ENCODE measurements around the gene PRR15. TPM values are rescaled to one million over a fixed set of nuclear protein-coding genes. Genes with fewer than 3 reads are reported as not detected.
"Not testable (repeated sequence)": the region's sequence is repeated elsewhere in the genome, so short reads cannot be mapped to it uniquely, and the experiment has no call there.

Gene PRR15
- total and polyA plus RNA-seq, 8 donors, result 6.1 to 53.6 (median 10.3) TPM

DNA sequence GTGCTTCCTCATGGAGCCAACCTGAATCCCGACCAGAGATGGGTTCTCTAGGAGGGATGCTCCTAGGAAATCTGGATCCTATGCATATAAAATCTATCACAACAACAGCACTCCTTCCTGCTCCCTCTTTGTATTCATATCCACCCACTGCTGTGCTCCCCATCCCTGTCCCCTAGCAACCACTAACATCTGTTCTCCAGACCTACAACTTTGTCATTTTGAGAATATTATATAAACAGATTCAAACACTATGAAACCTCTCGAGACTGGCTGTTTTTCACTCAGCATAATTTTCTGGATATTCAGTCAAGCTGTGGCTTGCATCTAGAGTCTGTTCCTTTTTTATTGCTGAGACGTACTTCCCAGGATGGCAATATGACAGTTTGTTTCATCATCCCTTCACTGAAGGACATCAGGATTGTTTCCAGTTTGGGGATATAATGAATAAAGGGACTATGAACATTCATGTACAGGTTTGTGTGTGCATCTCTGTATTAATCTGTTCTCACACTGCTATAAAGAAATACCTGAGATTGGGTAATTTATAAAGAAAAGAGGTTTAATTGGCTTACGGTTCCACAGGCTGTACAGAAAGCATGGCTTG, 36.0 kb upstream of the PRR15 start:
- Histone ChIP-seq H3K27me3 (no peaks in the 10 kb centered on the region), H3K36me3 (no peaks in the 10 kb centered on the region), H3K9me3 (peaks cover 0 to 5% (median 0%) of the 10 kb centered on the region in 4 donors), H3K4me1 (no peaks in the 10 kb centered on the region), H3K27ac (no peak overlapping the region), H3K4me3 (no peak overlapping the region)
- no peak for DNase-seq
- 88 to 94% (median 91%) methylated on average over 4 of the region's 4 CpGs for WGBS, 5 donors
- TF ChIP-seq POLR2AphosphoS5 (IDR thresholded peaks at IDR 0.05) (no peak), EP300 (IDR thresholded peaks at IDR 0.05) (no peak), POLR2A (IDR thresholded peaks at IDR 0.05) (no peak)
- TF ChIP-seq, protein P1, sequence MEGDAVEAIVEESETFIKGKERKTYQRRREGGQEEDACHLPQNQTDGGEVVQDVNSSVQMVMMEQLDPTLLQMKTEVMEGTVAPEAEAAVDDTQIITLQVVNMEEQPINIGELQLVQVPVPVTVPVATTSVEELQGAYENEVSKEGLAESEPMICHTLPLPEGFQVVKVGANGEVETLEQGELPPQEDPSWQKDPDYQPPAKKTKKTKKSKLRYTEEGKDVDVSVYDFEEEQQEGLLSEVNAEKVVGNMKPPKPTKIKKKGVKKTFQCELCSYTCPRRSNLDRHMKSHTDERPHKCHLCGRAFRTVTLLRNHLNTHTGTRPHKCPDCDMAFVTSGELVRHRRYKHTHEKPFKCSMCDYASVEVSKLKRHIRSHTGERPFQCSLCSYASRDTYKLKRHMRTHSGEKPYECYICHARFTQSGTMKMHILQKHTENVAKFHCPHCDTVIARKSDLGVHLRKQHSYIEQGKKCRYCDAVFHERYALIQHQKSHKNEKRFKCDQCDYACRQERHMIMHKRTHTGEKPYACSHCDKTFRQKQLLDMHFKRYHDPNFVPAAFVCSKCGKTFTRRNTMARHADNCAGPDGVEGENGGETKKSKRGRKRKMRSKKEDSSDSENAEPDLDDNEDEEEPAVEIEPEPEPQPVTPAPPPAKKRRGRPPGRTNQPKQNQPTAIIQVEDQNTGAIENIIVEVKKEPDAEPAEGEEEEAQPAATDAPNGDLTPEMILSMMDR (IDR thresholded peaks at IDR 0.05), result no peak
- intact Hi-C loops (cut with DNase I; ENCODE audit: low total_unique reads), result no loop called here

- H3K36me3 ChIP-seq; intact Hi-C loops (cut with DNase I; ENCODE audit: low total_unique reads); H3K27ac ChIP-seq; H3K4me3 ChIP-seq; H3K9me3 ChIP-seq; H3K4me1 ChIP-seq; H3K27me3 ChIP-seq: not testable (repeated sequence)
- DNase-seq, result peak in 1 of 2 donors; percentile 58
- 56 to 82% (median 67%) methylated on average over 2 to 7 of the region's 7 CpGs for WGBS, 5 donors
Measured at GRCh38 chr7:29528526-29528925, 35.1 kb upstream of the PRR15 start.

DNA sequence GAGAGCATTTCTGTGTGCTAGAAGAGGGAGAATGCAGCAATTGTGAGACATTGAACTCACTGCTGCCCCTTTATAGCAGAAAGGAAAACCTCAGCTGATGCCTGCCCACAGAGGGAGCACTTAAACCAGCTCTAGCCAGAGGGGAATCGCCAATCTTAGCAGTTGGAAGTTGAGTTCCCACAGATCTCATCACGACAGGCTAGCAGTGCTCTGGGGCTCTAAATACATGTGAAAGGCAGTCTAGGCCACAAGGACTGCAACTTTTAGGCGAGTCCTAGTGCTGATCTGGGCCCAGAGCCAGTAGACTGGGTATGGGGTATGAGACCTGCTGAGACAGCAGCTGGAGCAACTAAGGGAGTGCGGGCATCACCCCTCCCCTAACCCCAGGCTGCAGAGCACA, 25.2 kb upstream of the PRR15 start:
- DNase-seq, result no peak
- no peaks in the 10 kb centered on the region for H3K9me3 ChIP-seq
- H3K27me3 ChIP-seq, result no peaks in the 10 kb centered on the region
- H3K27ac ChIP-seq, result no peak overlapping the region
- 76 to 86% (median 80%) methylated on average over 4 of the region's 4 CpGs for WGBS, 5 donors
- no peaks in the 10 kb centered on the region for H3K4me1 ChIP-seq
- H3K4me3 ChIP-seq, result no peak overlapping the region
- TF ChIP-seq POLR2AphosphoS5 (IDR thresholded peaks at IDR 0.05), result no peak
- no peak for TF ChIP-seq POLR2A (IDR thresholded peaks at IDR 0.05)
- TF ChIP-seq, protein P1 (IDR thresholded peaks at IDR 0.05), result no peak
- TF ChIP-seq EP300 (IDR thresholded peaks at IDR 0.05), result no peak
- H3K36me3 ChIP-seq, result no peaks in the 10 kb centered on the region
- intact Hi-C loops (cut with DNase I; ENCODE audit: low total_unique reads), result no loop called here

DNA sequence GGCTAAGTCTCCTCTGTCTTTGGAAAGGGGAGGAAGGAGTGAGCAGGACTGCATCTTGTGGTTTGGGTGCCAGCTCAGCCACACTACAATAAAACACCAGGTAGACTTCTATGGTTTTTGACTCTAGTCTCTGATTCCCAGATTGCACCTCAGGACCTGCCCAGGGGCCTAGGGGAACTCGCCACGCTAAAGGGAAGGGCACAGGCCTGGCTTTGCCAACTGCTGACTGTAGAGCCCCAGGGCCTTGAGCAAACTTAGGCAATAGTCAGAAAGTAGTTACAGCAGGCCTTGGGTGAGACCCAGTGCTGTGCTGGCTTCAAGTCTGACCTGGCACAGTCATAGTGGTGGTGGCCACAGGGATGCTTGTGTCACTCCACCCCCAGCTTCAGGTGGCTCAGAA, 24.2 kb upstream of the PRR15 start:
- WGBS, 5 donors, result 88 to 100% (median 99%) methylated on average over 2 of the region's 2 CpGs
- intact Hi-C loops (cut with DNase I; ENCODE audit: low total_unique reads), result no loop called here
- no peak for DNase-seq
- H3K4me3 ChIP-seq, result no peak overlapping the region
- no peaks in the 10 kb centered on the region for H3K4me1 ChIP-seq
- peaks cover 0 to 2% (median 0%) of the 10 kb centered on the region in 4 donors for H3K9me3 ChIP-seq
- no peaks in the 10 kb centered on the region for H3K36me3 ChIP-seq
- no peak overlapping the region for H3K27ac ChIP-seq
- H3K27me3 ChIP-seq, result no peaks in the 10 kb centered on the region
- no peak for TF ChIP-seq POLR2A (IDR thresholded peaks at IDR 0.05)
- no peak for TF ChIP-seq EP300 (IDR thresholded peaks at IDR 0.05)
- TF ChIP-seq, protein P1 (IDR thresholded peaks at IDR 0.05), result no peak
- TF ChIP-seq POLR2AphosphoS5 (IDR thresholded peaks at IDR 0.05), result no peak

DNA sequence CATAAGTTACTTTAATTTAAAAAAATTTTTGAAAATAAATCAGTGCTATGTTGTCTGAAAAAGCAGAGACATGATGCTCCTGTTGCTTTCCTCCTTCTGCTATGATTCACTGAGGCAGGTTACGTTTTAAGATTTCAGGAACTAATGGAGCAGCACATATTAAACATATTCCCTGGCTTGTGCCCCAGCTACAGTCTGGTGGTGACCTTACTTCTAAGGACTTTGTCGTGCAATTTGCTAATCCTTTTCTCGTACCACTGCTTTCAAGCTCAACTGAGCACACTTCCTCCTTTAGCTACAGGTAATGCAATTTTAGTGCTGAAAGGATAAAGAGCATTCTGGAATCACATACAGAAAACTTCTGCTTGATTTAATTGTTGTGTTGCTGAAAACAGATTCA, 16.2 kb upstream of the PRR15 start:
- Histone ChIP-seq H3K9me3 (peaks cover 0 to 5% (median 0%) of the 10 kb centered on the region in 4 donors), H3K4me3 (no peak overlapping the region), H3K36me3 (no peaks in the 10 kb centered on the region), H3K27me3 (no peaks in the 10 kb centered on the region), H3K27ac (no peak overlapping the region), H3K4me1 (no peaks in the 10 kb centered on the region)
- intact Hi-C loops (cut with DNase I; ENCODE audit: low total_unique reads), result no loop called here
- 58 to 75% (median 67%) methylated on average over 3 of the region's 3 CpGs for WGBS, 5 donors
- TF ChIP-seq, protein P1 (IDR thresholded peaks at IDR 0.05), result no peak
- TF ChIP-seq POLR2A (IDR thresholded peaks at IDR 0.05) (no peak), EP300 (IDR thresholded peaks at IDR 0.05) (no peak), POLR2AphosphoS5 (IDR thresholded peaks at IDR 0.05) (no peak)
- DNase-seq, result no peak

Measured in stomach (tissue), 9 donors.